Nucleus accumbens (tissue), 56 donors: Measurements from ENCODE around the gene PIAS4.
"Not testable (repeated sequence)": the region's sequence is repeated elsewhere in the genome, so short reads cannot be mapped to it uniquely, and the experiment has no call there.

Source experiments
- DNase-seq, 56 donors: peaks; one replicate each; lab custom pipeline; 2025; lab: John Stamatoyannopoulos, UW

Gene PIAS4, protein sequence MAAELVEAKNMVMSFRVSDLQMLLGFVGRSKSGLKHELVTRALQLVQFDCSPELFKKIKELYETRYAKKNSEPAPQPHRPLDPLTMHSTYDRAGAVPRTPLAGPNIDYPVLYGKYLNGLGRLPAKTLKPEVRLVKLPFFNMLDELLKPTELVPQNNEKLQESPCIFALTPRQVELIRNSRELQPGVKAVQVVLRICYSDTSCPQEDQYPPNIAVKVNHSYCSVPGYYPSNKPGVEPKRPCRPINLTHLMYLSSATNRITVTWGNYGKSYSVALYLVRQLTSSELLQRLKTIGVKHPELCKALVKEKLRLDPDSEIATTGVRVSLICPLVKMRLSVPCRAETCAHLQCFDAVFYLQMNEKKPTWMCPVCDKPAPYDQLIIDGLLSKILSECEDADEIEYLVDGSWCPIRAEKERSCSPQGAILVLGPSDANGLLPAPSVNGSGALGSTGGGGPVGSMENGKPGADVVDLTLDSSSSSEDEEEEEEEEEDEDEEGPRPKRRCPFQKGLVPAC

GRCh38 chr19:4007021-4007835 lies at the start of gene PIAS4:
PIAS4 (plus strand) TSS chr19:4007736; CDS start chr19:4007761, 25 bp downstream.
- DNase-seq = peak; percentile 50 to 99 (median 93)

DNA sequence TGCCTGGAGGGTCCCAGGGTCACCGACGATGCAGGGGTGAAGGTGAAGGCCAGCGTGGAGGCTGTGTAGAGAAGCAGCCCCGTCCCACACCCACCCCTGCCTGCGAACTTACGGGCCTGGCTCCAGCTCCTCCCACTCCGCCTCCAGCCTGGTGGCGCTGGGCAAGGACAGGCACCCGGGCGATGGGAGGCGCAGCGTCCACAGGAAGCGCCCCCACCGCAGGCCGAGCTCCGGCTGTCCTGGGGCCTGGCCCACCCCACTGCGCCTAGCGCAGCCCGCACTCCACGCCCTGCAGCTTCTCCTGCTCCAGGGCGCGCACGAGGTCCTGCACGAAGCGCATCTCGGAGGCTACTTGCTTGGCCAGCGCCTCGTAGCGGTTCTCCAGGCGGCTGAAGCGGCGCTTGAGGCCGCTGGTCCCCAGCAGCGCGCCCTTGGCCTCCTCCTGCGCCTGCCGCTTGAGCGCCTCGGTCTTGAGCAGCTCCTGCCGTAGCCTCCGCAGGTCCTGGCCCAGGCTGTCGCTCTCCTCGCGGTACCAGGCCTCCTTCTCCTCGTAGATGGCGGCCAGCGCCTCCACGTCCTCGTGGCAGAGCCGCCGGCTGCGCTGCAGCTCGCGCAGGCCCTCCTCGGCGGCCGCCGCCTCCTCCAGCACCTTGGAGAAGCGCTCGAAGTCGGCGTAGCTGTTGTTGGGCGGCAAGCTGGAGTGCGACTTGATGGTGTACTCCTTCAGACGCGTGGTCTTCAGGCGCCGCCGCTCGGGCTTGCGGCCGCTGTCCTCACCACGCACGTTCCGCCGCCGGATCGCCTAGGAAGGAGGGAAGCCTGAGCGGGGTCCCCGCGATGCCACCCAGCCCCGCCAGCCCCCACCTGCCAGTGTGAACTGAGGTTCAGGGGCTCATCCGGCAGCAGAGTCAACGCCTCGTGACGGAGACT lies 48.4 kb upstream of the PIAS4 start:
- DNase-seq = no peak

- DNase-seq = no peak
Observed at GRCh38 chr19:3959766-3960131, 47.8 kb upstream of the PIAS4 start.

GRCh38 chr19:3961007-3961406 lies 46.5 kb upstream of the PIAS4 start:
- peak in 1 of 56 donors; percentile 12 for DNase-seq

- DNase-seq = no peak
Observed at GRCh38 chr19:3963458-3964255, 43.9 kb upstream of the PIAS4 start.

DNA sequence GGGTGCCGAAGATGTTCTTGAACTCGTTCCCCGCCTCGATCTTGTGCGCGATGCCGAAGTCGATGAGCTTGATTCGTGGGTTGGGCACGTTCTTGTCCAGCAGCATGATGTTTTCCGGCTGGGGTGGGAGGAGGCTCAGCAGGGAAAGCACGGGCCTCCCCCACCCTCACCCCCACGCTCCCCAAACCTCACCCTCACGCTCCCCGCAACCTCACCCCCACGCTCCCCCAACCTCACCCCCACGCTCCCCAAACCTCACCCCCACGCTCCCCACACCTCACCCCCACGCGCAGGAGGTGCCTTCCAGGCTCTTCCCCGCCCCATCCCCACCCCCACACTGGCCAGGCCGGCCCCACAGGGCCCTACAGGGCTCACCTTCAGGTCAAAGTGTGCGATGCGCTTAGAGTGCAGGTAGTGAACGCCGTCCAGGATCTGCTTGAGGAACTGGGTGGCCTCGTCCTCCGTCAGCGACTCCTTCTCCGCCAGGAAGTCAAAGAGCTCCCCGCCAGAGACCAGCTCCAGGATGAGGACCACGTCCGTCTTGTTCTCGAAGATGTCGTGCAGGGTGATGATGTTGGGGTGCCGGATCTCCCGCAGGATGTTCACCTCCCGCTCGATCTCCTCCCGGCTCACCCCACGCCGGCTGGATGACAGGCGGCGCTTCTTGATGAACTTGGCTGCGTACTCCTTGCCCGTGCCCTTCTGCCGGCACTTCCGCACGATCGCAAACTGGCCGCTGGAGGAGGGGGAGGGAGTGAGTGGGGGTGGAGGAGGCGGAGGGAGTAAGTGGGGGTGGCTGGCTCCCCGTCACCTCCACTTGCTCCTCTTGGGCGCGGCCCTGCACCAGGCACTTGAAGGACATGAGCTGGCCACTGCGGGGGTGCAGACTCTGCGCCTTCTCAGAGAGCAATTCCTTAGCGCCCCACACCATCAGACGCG lies 43.0 kb upstream of the PIAS4 start:
- DNase-seq = no peak

DNA sequence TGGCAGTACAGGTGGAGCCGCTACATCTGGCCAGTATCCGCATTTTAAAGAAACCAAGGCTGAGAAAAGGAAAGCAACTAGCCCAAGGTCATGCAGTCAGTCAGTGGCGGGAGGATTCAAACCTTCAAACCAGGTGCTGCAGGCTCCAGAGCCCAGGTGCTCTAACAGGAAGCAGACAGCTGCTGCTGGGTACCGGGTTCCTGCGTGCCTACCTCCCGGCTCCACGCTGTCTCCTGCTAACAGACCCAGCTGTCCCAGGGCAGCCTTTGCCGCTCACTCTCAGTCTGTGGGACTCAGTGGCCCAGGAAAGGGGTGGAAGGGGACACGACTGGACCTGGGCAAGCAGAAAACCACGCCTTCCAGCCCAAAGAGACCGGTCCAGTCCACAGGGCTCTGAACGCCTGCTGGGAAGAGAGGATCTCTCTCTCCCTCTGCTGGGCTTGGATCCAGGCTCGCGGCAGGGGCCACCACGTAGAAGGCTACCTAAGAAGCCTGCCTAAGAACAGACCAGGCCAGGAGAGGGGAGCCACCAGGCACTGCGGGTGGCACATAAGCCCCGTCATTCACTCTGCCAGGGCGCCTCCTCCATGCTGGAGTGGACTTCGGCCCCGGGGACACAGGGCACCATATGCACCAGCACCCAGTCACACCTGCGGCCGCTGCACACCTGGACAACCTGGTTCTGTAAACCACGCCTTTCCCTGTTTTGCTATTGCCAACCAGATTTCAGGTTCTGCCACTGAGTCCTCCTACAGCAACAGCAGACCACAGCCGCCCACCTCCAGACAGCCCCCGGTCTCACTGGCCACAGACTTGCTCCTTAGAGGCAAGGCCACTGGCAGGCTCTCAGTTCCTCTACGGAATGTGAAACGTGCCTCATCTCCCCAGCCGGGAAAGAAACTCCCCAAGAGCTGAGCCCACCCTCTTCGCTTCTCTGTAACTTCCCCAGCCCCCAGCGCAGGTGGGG lies 41.2 kb upstream of the PIAS4 start:
- DNase-seq = no peak

- DNase-seq = not testable (repeated sequence)
Observed at GRCh38 chr19:3967983-3968382, 39.6 kb upstream of the PIAS4 start.

DNA sequence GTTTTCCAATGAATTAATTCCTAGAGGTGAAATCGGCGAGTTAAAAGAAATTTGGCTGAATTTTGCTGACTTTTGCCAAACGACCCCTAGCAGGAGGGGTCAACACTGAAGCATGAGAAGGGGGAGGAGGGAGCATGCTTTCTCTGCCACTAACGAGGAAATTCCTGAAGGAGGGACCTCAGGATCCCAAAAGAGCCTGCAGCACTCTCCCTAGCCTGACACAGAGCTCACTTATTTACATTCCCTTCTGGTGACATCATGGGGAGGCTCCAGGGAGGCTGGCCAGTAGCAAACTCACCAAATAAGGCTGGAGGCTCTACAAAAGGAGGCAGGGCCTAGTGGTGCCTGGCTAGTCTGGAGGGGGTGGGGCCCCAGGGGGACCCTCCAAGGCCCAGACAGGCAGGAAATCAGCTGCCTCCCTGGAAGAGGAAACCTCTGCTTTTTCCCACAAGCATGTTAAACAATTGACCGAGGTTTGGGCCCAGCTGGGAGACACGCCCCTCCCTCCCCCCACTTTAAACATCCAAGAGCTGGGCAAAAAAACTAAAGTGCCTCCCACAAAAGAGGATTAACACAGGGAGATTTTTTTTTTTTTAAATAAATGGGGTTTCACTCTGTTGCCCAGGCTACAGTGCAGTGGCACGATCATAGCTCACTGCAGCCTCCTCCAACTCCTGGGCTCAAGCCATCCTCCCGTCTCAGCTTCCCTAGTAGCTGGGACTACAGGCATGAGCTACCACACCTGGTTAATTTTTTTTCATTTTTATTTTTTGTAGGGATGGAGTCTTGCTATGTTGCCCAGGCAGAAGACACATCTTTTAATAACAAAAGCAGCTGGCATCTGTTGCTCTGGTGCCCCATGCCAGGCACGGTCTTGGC lies 38.7 kb upstream of the PIAS4 start:
- DNase-seq = peak in 5 of 56 donors; percentile 6 to 45 (median 17)

- DNase-seq = peak in 1 of 56 donors; percentile 14
Observed at GRCh38 chr19:3969435-3970312, 37.9 kb upstream of the PIAS4 start.

GRCh38 chr19:3970313-3970807 lies 37.2 kb upstream of the PIAS4 start:
- no peak for DNase-seq

GRCh38 chr19:3970808-3971598 lies 36.5 kb upstream of the PIAS4 start, which contains the start of gene DAPK3:
DAPK3 (minus strand) TSS chr19:3971099; CDS start chr19:3969735, 1,364 bp downstream.
- peak; percentile 81 to 99 (median 96) for DNase-seq

GRCh38 chr19:3975144-3975543 lies 32.4 kb upstream of the PIAS4 start:
- DNase-seq = no peak

- DNase-seq = peak in 1 of 56 donors; percentile 1
Observed at GRCh38 chr19:3975637-3976087, 31.9 kb upstream of the PIAS4 start.
